ENCODE results near the gene KIF3A.

The KIF3A gene

GRCh38 chr5:132684922-132685720 is 52.2 kb downstream of the KIF3A start:
- TF ChIP-seq CTCF (IDR thresholded peaks at IDR 0.05), result no peak
- no peak overlapping the region for H3K4me3 ChIP-seq (ENCODE audit: low read depth, low read length)
- H3K9me3 ChIP-seq (ENCODE audit: control insufficient read depth, low read length), result no peaks in the 10 kb centered on the region
- H3K9ac ChIP-seq, result no peak overlapping the region
- H3K4me2 ChIP-seq (ENCODE audit: low read length), result no peak overlapping the region
- no peaks in the 10 kb centered on the region for H3K4me1 ChIP-seq
- H3K27me3 ChIP-seq (ENCODE audit: control insufficient read depth, insufficient read depth, low read length), result no peaks in the 10 kb centered on the region
- H2AFZ ChIP-seq, result no peak overlapping the region
- H3K27ac ChIP-seq, result no peak overlapping the region
- H3K36me3 ChIP-seq (ENCODE audit: control insufficient read depth, insufficient read depth, low read length), result no peaks in the 10 kb centered on the region
- no peaks in the 10 kb centered on the region for H3K79me2 ChIP-seq

GRCh38 chr5:132684491-132684890 is 52.9 kb downstream of the KIF3A start:
- Histone ChIP-seq H3K36me3 (ENCODE audit: control insufficient read depth, insufficient read depth, low read length) (no peaks in the 10 kb centered on the region), H3K79me2 (no peaks in the 10 kb centered on the region), H3K4me3 (ENCODE audit: low read depth, low read length) (no peak overlapping the region), H3K27me3 (ENCODE audit: control insufficient read depth, insufficient read depth, low read length) (no peaks in the 10 kb centered on the region), H3K27ac (no peak overlapping the region), H3K4me1 (no peaks in the 10 kb centered on the region), H3K9me3 (ENCODE audit: control insufficient read depth, low read length) (no peaks in the 10 kb centered on the region), H3K9ac (no peak overlapping the region), H3K4me2 (ENCODE audit: low read length) (no peak overlapping the region), H2AFZ (no peak overlapping the region)
- no peak for TF ChIP-seq CTCF (IDR thresholded peaks at IDR 0.05)

GRCh38 chr5:132681983-132682382 is 55.4 kb downstream of the KIF3A start:
- no peaks in the 10 kb centered on the region for H3K4me1 ChIP-seq
- H3K27ac ChIP-seq, result no peak overlapping the region
- H2AFZ ChIP-seq, result no peak overlapping the region
- H3K36me3 ChIP-seq (ENCODE audit: control insufficient read depth, insufficient read depth, low read length), result no peaks in the 10 kb centered on the region
- H3K9ac ChIP-seq, result no peak overlapping the region
- no peaks in the 10 kb centered on the region for H3K27me3 ChIP-seq (ENCODE audit: control insufficient read depth, insufficient read depth, low read length)
- no peak for TF ChIP-seq CTCF (IDR thresholded peaks at IDR 0.05)
- H3K9me3 ChIP-seq (ENCODE audit: control insufficient read depth, low read length), result no peaks in the 10 kb centered on the region
- H3K79me2 ChIP-seq, result no peaks in the 10 kb centered on the region
- H3K4me2 ChIP-seq (ENCODE audit: low read length), result no peak overlapping the region
- no peak overlapping the region for H3K4me3 ChIP-seq (ENCODE audit: low read depth, low read length)

GRCh38 chr5:132681476-132681831 is 55.9 kb downstream of the KIF3A start:
- H3K4me1 ChIP-seq, result no peaks in the 10 kb centered on the region
- no peak overlapping the region for H3K27ac ChIP-seq
- no peak for TF ChIP-seq CTCF (IDR thresholded peaks at IDR 0.05)
- no peaks in the 10 kb centered on the region for H3K36me3 ChIP-seq (ENCODE audit: control insufficient read depth, insufficient read depth, low read length)
- H3K4me3 ChIP-seq (ENCODE audit: low read depth, low read length), result no peak overlapping the region
- no peaks in the 10 kb centered on the region for H3K9me3 ChIP-seq (ENCODE audit: control insufficient read depth, low read length)
- no peak overlapping the region for H2AFZ ChIP-seq
- no peaks in the 10 kb centered on the region for H3K27me3 ChIP-seq (ENCODE audit: control insufficient read depth, insufficient read depth, low read length)
- no peak overlapping the region for H3K4me2 ChIP-seq (ENCODE audit: low read length)
- H3K9ac ChIP-seq, result no peak overlapping the region
- no peaks in the 10 kb centered on the region for H3K79me2 ChIP-seq

Data from parathyroid adenoma (tissue), 2 donors.